Astrocyte of the spinal cord (primary cell): Measurements from ENCODE around the gene CT45A6.
"Not testable (repeated sequence)": the region's sequence is repeated elsewhere in the genome, so short reads cannot be mapped to it uniquely, and the experiment has no call there.

Experiments used
- DNase-seq: peaks from one replicate; pipeline ENCODE4 v3.0.0; 2011; ENCODE audit warnings: low read depth, low spot score
- H3K4me3 ChIP-seq: 2 replicates; pipeline ENCODE4 v1.5.1; 2011; ENCODE audit warnings: low read depth, mild to moderate bottlenecking, low read length, moderate library complexity
- in situ Hi-C: cut with HindIII; loops from 2 replicates; pipeline ENCODE4 v1.10.0; 2017; ENCODE audit warnings: low sequenced_read_pairs

Gene CT45A6

GRCh38 chrX:135802687-135803086 lies at the start of gene CT45A6:
Gene CT45A6, minus strand, starts transcription at chrX:135802787. Its CDS starts 3,794 bp downstream, at chrX:135798993.
- H3K4me3 ChIP-seq, in situ Hi-C loops, DNase-seq: not testable (repeated sequence)

GRCh38 chrX:135837180-135837579 lies 34.6 kb upstream of the CT45A6 start, which contains the start of gene CT45A7:
Gene CT45A7, minus strand, starts transcription at chrX:135837280. Its CDS starts 3,747 bp downstream, at chrX:135833533.
- in situ Hi-C loops, H3K4me3 ChIP-seq, DNase-seq: not testable (repeated sequence)

- in situ Hi-C loops, H3K4me3 ChIP-seq, DNase-seq: not testable (repeated sequence)
Measured at GRCh38 chrX:135819912-135820311, 17.3 kb upstream of the CT45A6 start, which contains the start of gene CT45A2. Gene CT45A2, minus strand, starts transcription at chrX:135820012. Its CDS starts 3,747 bp downstream, at chrX:135816265.

GRCh38 chrX:135785403-135785802 lies 17.2 kb downstream of the CT45A6 start, which contains the start of gene CT45A5:
Gene CT45A5, minus strand, starts transcription at chrX:135785503. Its CDS starts 3,774 bp downstream, at chrX:135781729.
- in situ Hi-C loops, DNase-seq, H3K4me3 ChIP-seq: not testable (repeated sequence)

GRCh38 chrX:135768091-135768490 lies 34.5 kb downstream of the CT45A6 start, which contains the start of gene CT45A3:
Gene CT45A3, minus strand, starts transcription at chrX:135768191. Its CDS starts 3,747 bp downstream, at chrX:135764444.
- DNase-seq, in situ Hi-C loops: not testable (repeated sequence)

GRCh38 chrX:135744739-135745138 lies 57.8 kb downstream of the CT45A6 start:
- in situ Hi-C loops, DNase-seq, H3K4me3 ChIP-seq: not testable (repeated sequence)

More at GRCh38 chrX:135768091-135768490, 34.5 kb downstream of the CT45A6 start, which contains the start of gene CT45A3:
- H3K4me3 ChIP-seq = not testable (repeated sequence)
